Panc1 (cell line): ENCODE results near the gene TMEM258. TPM values are rescaled to one million over a fixed set of nuclear protein-coding genes. Genes with fewer than 3 reads are reported as not detected.

ENCODE experiments used
- ATAC-seq: fragments of 200-7000 bp; cut with Tn5 transposase; 2 replicates; pipeline ENCODE4 v1.9.1; 2020; ENCODE audit warnings: mild to moderate bottlenecking, moderate library complexity
- BruUV-seq: library from RNA; stranded (reverse); fragments of 400-500 nt; replicated peaks from 2 replicates; lab custom pipeline; 2021; lab: Mats Ljungman, UMichigan
- CTCF ChIA-PET: fragments of 300-600 bp; sonication (Branson Sonifier 250); formaldehyde crosslinking; loops from one replicate; lab custom pipeline; 2022; ENCODE audit warnings: antibody characterized with exemption; lab: Charles Lee
- POLR2A ChIA-PET: fragments of 300-600 bp; sonication (Branson Sonifier 250); formaldehyde crosslinking; loops from one replicate; lab custom pipeline; 2022; ENCODE audit warnings: antibody characterized with exemption; lab: Charles Lee
- DNase-seq: peaks from one replicate; pipeline ENCODE4 v3.0.0-alpha.2; 2010; ENCODE audit warnings: low read depth, low spot score
- H3K27ac ChIP-seq: 2 replicates; pipeline ENCODE4 v1.5.1; 2011; ENCODE audit warnings: mild to moderate bottlenecking, low read length, inconsistent platforms
- H3K27me3 ChIP-seq: fragments of 200-500 bp; sonication (Bioruptor generic); 2 replicates; pipeline ENCODE4 v1.6.0; 2014; ENCODE audit warnings: low read length, inconsistent platforms; ENCODE audit not compliant: control insufficient read depth, insufficient read depth
- H3K36me3 ChIP-seq: fragments of 200-500 bp; sonication (Bioruptor generic); 2 replicates; pipeline ENCODE4 v1.5.1; 2014; ENCODE audit warnings: inconsistent platforms, mild to moderate bottlenecking, low read length, moderate library complexity; ENCODE audit not compliant: control insufficient read depth, insufficient read depth
- H3K4me1 ChIP-seq: 2 replicates; pipeline ENCODE4 v1.5.1; 2011; ENCODE audit warnings: inconsistent platforms, mild to moderate bottlenecking, low read length, moderate library complexity; ENCODE audit not compliant: control insufficient read depth, insufficient read depth
- H3K4me3 ChIP-seq, 2 experiments: 2 replicates each; pipeline ENCODE4 v1.5.1; 2011 to 2012; ENCODE audit warnings: low read depth in 2 of 2, low read length in 2 of 2, mild to moderate bottlenecking in 2 of 2, inconsistent platforms in 1 of 2, moderate library complexity in 1 of 2
- H3K9me3 ChIP-seq: fragments of 200-500 bp; sonication (Bioruptor generic); 2 replicates; pipeline ENCODE4 v1.5.1; 2014; ENCODE audit warnings: low read depth, mild to moderate bottlenecking, inconsistent platforms, low read length, moderate library complexity; ENCODE audit not compliant: control insufficient read depth, insufficient read depth
- CTCF ChIP-seq: fragments of 450-650 bp; IDR thresholded peaks from 2 replicates; pipeline ENCODE4 v1.5.1; 2017; ENCODE audit warnings: mild to moderate bottlenecking
- POLR2AphosphoS5 ChIP-seq: IDR thresholded peaks from 2 replicates; pipeline ENCODE4 v1.6.1; 2012; ENCODE audit warnings: mild to moderate bottlenecking, low read depth, low read length, moderate library complexity
- REST ChIP-seq, 2 experiments: IDR thresholded peaks; 2 replicates each; pipeline ENCODE4 v1.6.1; 2011 to 2012; ENCODE audit warnings: low read depth in 2 of 2, control low read depth in 1 of 2, low read length in 1 of 2, mild to moderate bottlenecking in 1 of 2, moderate library complexity in 1 of 2; ENCODE audit not compliant: insufficient read depth in 1 of 2
- SIN3A ChIP-seq: IDR thresholded peaks from 2 replicates; pipeline ENCODE4 v1.6.1; 2012; ENCODE audit warnings: low read depth, mild to moderate bottlenecking, low read length, moderate library complexity, borderline replicate concordance; ENCODE audit not compliant: insufficient read depth
- TCF7L2 ChIP-seq: IDR thresholded peaks from 2 replicates; pipeline ENCODE4 v1.6.1; 2011; ENCODE audit warnings: mild to moderate bottlenecking, low read depth, low read length, inconsistent platforms
- in situ Hi-C: cut with HindIII; loops from 2 replicates; pipeline ENCODE4 v1.10.0; 2016; ENCODE audit warnings: low sequenced_read_pairs, low pct_unique_long_range_greater_than_20kb
- intact Hi-C: fragments of 100-400 bp; cut with micrococcal nuclease; formaldehyde crosslinking; loops from one replicate; pipeline ENCODE4 v1.10.0; 2022; ENCODE audit not compliant: unreplicated experiment
- total RNA-seq: library from RNA; stranded (reverse); gene quantifications from one replicate; pipeline ENCODE4 v1.2.1, GENCODE V29; 2021; ENCODE audit not compliant: unreplicated experiment

Gene TMEM258
- total RNA-seq, 1 experiment from 2014 or later: 139 TPM

GRCh38 chr11:61820174-61820573 lies 27.8 kb upstream of the TMEM258 start:
- no peaks in the 10 kb centered on the region for H3K9me3 ChIP-seq
- DNase-seq (no peak), ATAC-seq (no peak)
- no peak overlapping the region for H3K4me3 ChIP-seq
- ChIA-PET POLR2A (no interaction called here), CTCF (no interaction called here)
- in situ Hi-C loops (no loop called here), intact Hi-C loops (no loop called here)
- H3K4me1 ChIP-seq: peaks cover 12% of the 10 kb centered on the region
- no peak overlapping the region for H3K27ac ChIP-seq
- no peaks in the 10 kb centered on the region for H3K36me3 ChIP-seq
- TF ChIP-seq REST (IDR thresholded peaks at IDR 0.05; ENCODE audit: insufficient read depth in 1 of 2, low read depth in 2 of 2, low read length in 1 of 2) (no peak), SIN3A (no peak), POLR2AphosphoS5 (no peak), TCF7L2 (no peak), CTCF (no peak)
- H3K27me3 ChIP-seq: no peaks in the 10 kb centered on the region
- BruUV-seq: no TSS peak

GRCh38 chr11:61817471-61818202 lies 25.2 kb upstream of the TMEM258 start:
- DNase-seq: no peak
- ChIA-PET POLR2A (no interaction called here), CTCF (no interaction called here)
- no peak for TF ChIP-seq CTCF
- no peak for TF ChIP-seq TCF7L2
- no peak for TF ChIP-seq SIN3A
- no peak for TF ChIP-seq POLR2AphosphoS5
- no peak for TF ChIP-seq REST (IDR thresholded peaks at IDR 0.05; ENCODE audit: insufficient read depth in 1 of 2, low read depth in 2 of 2, low read length in 1 of 2)
- in situ Hi-C loops (no loop called here), intact Hi-C loops (no loop called here)
- Histone ChIP-seq H3K27ac (peak overlapping the region; percentile 95), H3K9me3 (no peaks in the 10 kb centered on the region), H3K4me1 (peaks cover 17% of the 10 kb centered on the region), H3K36me3 (peaks cover 1% of the 10 kb centered on the region; the same call in 1 of the 2 replicates), H3K27me3 (no peaks in the 10 kb centered on the region), H3K4me3 (peak overlapping the region; percentile 69 to 91)
- ATAC-seq: no peak
- no TSS peak for BruUV-seq
